C4-2B (cell line): ENCODE data around the gene SUMO2.
A peak's percentile ranks its signal among the peaks of the same experiment; 100 is the strongest.

Experiments
- H3K27ac ChIP-seq: fragments of 450-650 bp; 2 replicates; pipeline ENCODE4 v1.5.1; 2017
- ZFX ChIP-seq: fragments of 450-650 bp; IDR thresholded peaks from 2 replicates; pipeline ENCODE4 v1.6.1; 2017
- TF ChIP-seq, protein P1 (sequence below): fragments of 450-650 bp; conservative IDR thresholded peaks from 2 replicates; pipeline ENCODE4 v1.5.1; 2017; ENCODE audit warnings: mild to moderate bottlenecking

Gene SUMO2

DNA sequence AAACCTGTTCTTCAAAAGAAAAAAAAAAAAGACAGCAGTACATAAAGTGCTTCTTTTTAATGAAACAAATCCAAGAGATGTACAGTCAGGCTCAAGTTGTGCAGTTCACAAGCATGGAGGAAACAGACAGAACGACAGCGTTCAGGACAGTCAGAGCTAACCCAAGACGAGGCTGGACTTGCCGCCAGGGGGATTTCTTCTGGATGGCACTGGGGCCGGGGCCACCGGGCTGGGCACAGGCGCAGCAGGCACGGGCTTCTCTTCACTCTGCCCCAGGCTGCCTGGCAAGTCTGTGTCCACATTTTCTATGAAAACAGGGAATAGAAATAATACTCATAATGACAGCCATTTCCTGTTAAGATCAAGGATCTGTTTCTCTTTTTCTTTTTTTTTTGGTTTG is 46.8 kb downstream of the SUMO2 start:
- no peak overlapping the region for H3K27ac ChIP-seq
- TF ChIP-seq, protein P1, sequence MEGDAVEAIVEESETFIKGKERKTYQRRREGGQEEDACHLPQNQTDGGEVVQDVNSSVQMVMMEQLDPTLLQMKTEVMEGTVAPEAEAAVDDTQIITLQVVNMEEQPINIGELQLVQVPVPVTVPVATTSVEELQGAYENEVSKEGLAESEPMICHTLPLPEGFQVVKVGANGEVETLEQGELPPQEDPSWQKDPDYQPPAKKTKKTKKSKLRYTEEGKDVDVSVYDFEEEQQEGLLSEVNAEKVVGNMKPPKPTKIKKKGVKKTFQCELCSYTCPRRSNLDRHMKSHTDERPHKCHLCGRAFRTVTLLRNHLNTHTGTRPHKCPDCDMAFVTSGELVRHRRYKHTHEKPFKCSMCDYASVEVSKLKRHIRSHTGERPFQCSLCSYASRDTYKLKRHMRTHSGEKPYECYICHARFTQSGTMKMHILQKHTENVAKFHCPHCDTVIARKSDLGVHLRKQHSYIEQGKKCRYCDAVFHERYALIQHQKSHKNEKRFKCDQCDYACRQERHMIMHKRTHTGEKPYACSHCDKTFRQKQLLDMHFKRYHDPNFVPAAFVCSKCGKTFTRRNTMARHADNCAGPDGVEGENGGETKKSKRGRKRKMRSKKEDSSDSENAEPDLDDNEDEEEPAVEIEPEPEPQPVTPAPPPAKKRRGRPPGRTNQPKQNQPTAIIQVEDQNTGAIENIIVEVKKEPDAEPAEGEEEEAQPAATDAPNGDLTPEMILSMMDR = no peak
- TF ChIP-seq ZFX = no peak

DNA sequence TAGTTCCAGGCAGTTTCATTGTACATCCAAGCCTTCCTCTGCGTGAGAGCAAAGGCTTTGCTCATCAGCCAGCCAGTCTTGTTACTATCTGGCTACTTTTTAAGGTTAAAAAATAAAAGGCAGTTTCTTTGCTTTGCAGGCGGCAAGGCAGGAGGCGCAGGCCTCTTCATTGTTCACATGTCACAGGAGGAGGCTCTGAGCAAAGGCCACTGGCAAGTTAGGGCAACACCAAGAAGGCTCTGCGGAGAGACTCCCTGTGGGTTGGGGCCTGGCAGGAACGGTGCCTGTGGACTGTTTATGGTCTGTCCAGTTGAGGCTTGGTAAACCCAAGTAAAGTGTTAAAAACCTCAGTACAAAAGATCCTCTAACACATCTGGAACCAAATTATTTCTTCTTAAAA is 47.3 kb downstream of the SUMO2 start:
- no peak for TF ChIP-seq ZFX
- TF ChIP-seq, protein P1 = no peak
- no peak overlapping the region for H3K27ac ChIP-seq

DNA sequence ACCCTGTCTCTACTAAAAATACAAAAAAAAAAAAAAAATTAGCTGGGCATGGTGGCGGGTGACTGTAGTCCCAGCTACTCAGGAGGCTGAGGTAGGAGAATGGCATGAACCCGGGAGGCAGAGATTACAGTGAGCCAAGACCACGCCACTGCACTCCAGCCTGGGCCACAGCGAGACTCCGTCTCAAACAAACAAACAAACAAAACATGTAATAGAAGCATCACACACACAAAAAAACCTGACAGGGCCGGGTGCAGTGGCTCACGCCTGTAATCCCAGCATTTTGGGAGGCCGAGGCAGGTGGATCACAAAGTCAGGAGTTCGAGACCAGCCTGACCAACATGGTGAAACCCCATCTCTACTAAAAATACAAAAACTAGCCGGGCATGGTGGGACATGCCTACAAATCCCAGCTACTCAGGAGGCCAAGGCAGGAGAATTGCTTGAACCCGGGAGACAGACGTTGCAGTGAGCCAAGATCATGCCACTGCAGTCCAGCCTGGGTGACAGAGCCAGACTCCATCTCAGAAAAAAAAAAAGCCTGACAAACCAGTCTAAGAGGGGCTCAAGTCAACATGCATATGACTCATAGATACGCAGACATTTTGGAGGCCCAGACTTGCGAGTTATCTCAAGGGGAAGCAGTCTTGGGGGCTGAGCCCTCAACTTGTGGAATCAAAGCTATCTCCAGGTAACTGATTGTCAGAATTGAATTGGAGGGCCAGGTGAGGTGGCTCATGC is 49.0 kb downstream of the SUMO2 start:
- peak overlapping the region; percentile 94 for H3K27ac ChIP-seq

DNA sequence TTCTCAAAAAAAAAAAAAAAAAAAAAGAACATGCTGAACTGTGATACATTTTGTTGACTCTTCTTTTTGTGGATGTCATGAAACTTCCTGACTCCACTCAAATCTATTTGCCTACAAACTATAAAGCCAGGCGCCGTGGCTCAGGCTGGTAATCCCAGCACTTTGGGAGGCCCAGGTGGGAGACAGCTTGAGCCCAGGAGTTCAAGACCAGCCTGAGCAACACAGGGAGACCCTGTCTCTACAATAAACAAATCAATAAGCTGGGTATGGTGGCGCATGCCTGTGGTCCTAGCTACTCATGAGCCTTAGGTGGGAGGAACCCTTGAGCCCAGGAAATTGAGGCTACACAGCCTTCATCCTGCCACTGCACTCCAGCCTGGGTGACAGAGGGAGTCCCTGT is 49.8 kb downstream of the SUMO2 start:
- TF ChIP-seq, protein P1 = no peak
- no peak for TF ChIP-seq ZFX
- peak overlapping the region; percentile 94 for H3K27ac ChIP-seq

DNA sequence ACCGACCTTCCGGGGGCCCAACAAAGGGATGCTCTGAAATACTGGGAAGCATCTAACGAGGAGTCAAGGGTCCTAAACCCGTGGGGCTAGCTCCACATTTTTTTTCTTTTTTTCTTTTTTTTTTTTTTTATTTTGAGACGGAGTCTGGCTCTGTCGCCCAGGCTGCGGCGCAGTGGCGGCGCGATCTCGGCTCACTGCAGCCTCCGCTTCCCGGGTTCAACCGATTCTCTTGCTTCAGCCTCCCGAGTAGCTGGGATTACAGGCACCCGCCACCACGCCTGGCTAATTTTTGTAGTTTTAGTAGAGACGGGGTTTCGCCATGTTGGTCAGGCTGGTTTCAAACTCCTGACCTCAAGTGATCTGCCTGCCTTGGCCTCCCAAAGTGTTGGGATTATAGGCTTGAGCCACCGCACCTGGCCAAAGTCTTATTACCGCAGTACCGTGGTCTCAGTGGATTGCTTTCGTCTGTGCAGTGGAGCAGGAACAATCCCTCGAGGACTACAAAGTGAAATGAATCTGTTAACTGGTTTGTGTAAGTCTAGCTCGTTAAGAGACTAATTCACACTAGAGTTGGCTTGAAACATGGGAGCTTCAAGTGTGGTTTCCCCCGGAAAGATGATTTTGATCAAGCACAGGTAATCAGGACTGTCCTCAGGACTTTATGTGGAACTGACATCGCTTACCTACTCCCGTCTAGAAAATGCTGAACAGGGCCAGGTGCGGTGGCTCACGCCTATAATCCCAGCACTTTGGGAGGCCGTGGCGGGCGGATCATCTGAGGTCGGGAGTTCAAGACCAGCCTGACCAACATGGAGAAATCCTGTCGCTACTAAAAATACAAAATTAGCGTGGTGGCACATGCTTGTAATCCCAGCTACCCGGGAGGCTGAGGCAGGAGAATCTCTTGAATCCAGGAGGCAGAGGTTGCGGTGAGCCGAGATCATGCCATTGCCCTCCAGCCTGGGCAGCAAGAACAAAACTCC is 50.5 kb downstream of the SUMO2 start:
- peak overlapping the region; percentile 94 for H3K27ac ChIP-seq

DNA sequence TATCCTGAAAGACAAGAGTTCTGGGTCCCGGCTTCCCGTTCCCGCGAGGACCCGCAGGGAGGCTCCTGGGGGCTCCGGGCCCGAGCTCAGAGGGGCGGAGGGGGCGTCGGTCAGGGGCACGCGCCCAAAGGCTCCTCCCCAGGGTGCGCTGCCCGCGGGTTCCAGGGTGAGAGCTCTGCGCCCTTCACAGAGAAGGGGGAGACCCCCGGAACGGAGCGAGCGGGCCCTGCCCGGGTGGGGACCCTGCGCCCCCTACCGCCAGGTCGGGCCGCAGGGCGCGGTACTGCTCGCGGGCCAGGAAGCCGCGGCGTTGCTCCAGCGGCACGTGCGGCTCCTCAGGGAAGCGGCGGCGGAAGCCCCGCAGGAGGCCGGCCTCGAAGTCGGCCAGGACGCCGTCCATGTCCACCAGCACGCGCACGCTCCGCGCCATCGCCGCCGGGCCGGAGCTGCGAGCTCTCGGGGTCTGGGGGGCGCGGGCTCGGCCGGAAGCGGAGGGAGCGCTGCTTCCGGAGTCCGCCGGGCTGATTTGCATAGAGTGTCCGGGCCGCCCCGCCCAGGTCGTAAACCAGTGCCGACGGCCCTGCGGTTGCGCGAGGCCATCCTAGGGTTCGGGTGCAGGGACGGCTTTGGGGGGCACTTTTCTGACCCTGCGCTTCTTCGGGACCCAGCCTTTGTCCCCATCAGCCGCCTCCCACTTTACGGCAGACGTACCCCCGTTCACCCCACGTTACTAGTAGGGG is 51.3 kb downstream of the SUMO2 start, which contains the start of gene NT5C:
Gene NT5C, minus strand, starts transcription at position 465 of the 740 bp plus-strand sequence. Its CDS starts 35 bp downstream, at position 430.
- peak; percentile 84; the same call in 1 of the 2 replicates for TF ChIP-seq ZFX
- TF ChIP-seq, protein P1 = peak; percentile 91
- H3K27ac ChIP-seq = peak within 1 kb of the TSS; percentile 94

DNA sequence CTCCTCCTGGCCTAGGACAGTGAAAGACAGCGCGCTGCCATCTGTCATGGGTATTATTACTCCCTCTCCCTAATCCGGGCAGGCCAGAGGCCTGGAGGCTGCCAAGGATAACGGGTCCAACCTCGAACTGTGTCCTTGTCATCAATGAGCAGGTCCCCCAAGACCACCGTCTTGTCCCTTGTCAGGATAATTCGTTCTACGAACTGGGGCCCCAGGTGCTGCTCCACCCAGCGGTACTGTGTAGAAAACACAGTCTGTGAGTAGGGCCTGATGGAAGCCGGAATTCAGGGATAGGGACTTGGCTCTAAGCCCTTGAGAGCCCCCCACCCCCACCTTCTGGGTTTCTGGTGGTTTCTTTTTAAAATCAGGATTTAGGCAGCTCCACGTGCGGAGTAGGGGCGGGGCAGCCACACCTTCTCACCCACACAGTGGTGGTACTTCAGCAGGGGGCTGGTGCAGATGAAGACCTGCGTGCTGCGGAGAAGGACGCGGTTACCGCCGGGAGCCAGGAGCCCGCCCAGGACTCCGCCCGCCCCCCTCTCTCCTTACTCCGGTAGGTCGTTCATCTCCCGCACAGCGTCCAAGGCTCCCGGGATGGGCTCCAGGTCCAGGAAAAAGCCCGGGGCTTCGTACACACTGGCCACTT is 52.0 kb downstream of the SUMO2 start:
- TF ChIP-seq ZFX = no peak
- TF ChIP-seq, protein P1 = no peak
- H3K27ac ChIP-seq = peak overlapping the region; percentile 94
